GM21381 (cell line): Measurements from ENCODE around the gene SGF29.
"Not testable (repeated sequence)": the region's sequence is repeated elsewhere in the genome, so short reads cannot be mapped to it uniquely, and the experiment has no call there.

Experiments
- ATAC-seq: cut with Tn5 transposase; IDR thresholded peaks from one replicate; pipeline ENCODE4 v1.9.1; 2021; ENCODE audit warnings: mild to moderate bottlenecking, moderate library complexity; ENCODE audit not compliant: unreplicated experiment

SGF29 gene

GRCh38 chr16:28553776-28554633 lies at the start of gene SGF29:
SGF29 (plus strand) TSS chr16:28553920; CDS start chr16:28581070, 27,150 bp downstream.
- peak; percentile 77 for ATAC-seq

GRCh38 chr16:28504707-28505404 lies 48.9 kb upstream of the SGF29 start:
- ATAC-seq: no peak

- ATAC-seq: no peak
Observed at GRCh38 chr16:28505489-28506137, 48.1 kb upstream of the SGF29 start.

GRCh38 chr16:28511031-28511430 lies 42.7 kb upstream of the SGF29 start:
- ATAC-seq: no peak

- ATAC-seq: no peak
Observed at GRCh38 chr16:28511801-28512789, 41.6 kb upstream of the SGF29 start.

- ATAC-seq: no peak
Observed at GRCh38 chr16:28513484-28514181, 40.1 kb upstream of the SGF29 start.

GRCh38 chr16:28514246-28514645 lies 39.5 kb upstream of the SGF29 start:
- no peak for ATAC-seq

GRCh38 chr16:28520672-28521071 lies 33.0 kb upstream of the SGF29 start:
- ATAC-seq: no peak

- no peak for ATAC-seq
Observed at GRCh38 chr16:28521436-28521835, 32.3 kb upstream of the SGF29 start.

GRCh38 chr16:28522792-28523191 lies 30.9 kb upstream of the SGF29 start:
- no peak for ATAC-seq

GRCh38 chr16:28524681-28525171 lies 29.0 kb upstream of the SGF29 start:
- no peak for ATAC-seq

GRCh38 chr16:28526201-28527099 lies 27.3 kb upstream of the SGF29 start:
- ATAC-seq: no peak

GRCh38 chr16:28527100-28527785 lies 26.5 kb upstream of the SGF29 start:
- not testable (repeated sequence) for ATAC-seq

GRCh38 chr16:28527985-28528384 lies 25.7 kb upstream of the SGF29 start:
- no peak for ATAC-seq

GRCh38 chr16:28528463-28528867 lies 25.3 kb upstream of the SGF29 start:
- no peak for ATAC-seq

- no peak for ATAC-seq
Observed at GRCh38 chr16:28529124-28529523, 24.6 kb upstream of the SGF29 start.

- no peak for ATAC-seq
Observed at GRCh38 chr16:28531777-28532744, 21.7 kb upstream of the SGF29 start.
